Measurements from ENCODE around the gene THBD.

Gene THBD

GRCh38 chr20:23059846-23060245 lies 10.4 kb upstream of the THBD start:
- ATAC-seq, result no peak

DNA sequence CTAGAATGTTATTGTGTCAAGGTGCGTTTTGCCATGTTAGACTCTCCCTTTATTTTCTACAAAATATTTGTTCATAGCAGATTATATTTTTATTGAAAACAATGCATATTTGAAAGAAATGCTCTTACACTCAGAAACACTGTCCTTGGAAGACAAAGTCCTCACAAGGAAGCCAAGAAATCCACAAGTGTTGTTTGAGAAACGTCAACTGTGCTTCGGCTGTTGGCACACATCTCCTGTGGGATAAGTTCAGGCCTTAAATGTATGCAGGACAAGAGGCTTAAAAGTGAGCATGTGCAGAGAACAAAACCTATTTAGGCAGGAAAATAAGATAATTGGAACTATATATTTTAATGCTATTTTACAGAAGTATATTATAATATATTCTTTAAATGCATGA lies 9.5 kb upstream of the THBD start:
- ATAC-seq, result no peak
- TF ChIP-seq PATZ1 (CRISPR knock-in tag; IDR thresholded peaks at IDR 0.05; ENCODE audit: borderline replicate concordance) (no peak), TCF4 (CRISPR knock-in tag; IDR thresholded peaks at IDR 0.05; ENCODE audit: borderline replicate concordance) (no peak), ZNF8 (CRISPR knock-in tag; IDR thresholded peaks at IDR 0.05) (no peak), ZC3H10 (CRISPR knock-in tag; IDR thresholded peaks at IDR 0.05) (no peak)
- TF ChIP-seq, protein P1, sequence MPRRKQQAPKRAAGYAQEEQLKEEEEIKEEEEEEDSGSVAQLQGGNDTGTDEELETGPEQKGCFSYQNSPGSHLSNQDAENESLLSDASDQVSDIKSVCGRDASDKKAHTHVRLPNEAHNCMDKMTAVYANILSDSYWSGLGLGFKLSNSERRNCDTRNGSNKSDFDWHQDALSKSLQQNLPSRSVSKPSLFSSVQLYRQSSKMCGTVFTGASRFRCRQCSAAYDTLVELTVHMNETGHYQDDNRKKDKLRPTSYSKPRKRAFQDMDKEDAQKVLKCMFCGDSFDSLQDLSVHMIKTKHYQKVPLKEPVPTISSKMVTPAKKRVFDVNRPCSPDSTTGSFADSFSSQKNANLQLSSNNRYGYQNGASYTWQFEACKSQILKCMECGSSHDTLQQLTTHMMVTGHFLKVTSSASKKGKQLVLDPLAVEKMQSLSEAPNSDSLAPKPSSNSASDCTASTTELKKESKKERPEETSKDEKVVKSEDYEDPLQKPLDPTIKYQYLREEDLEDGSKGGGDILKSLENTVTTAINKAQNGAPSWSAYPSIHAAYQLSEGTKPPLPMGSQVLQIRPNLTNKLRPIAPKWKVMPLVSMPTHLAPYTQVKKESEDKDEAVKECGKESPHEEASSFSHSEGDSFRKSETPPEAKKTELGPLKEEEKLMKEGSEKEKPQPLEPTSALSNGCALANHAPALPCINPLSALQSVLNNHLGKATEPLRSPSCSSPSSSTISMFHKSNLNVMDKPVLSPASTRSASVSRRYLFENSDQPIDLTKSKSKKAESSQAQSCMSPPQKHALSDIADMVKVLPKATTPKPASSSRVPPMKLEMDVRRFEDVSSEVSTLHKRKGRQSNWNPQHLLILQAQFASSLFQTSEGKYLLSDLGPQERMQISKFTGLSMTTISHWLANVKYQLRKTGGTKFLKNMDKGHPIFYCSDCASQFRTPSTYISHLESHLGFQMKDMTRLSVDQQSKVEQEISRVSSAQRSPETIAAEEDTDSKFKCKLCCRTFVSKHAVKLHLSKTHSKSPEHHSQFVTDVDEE (CRISPR knock-in tag; IDR thresholded peaks at IDR 0.05), result no peak

More at GRCh38 chr20:23059846-23060245, 10.4 kb upstream of the THBD start:
- TF ChIP-seq ZNF8 (CRISPR knock-in tag; IDR thresholded peaks at IDR 0.05) (no peak), PPARA (CRISPR knock-in tag; IDR thresholded peaks at IDR 0.05; ENCODE audit: borderline replicate concordance) (no peak), ZC3H10 (CRISPR knock-in tag; IDR thresholded peaks at IDR 0.05) (no peak), CREB5 (CRISPR knock-in tag; IDR thresholded peaks at IDR 0.05; ENCODE audit: low read depth) (no peak), OSR1 (CRISPR knock-in tag; IDR thresholded peaks at IDR 0.05) (no peak), BACH2 (CRISPR knock-in tag; IDR thresholded peaks at IDR 0.05; ENCODE audit: borderline replicate concordance) (no peak), ZFP30 (CRISPR knock-in tag; IDR thresholded peaks at IDR 0.05) (no peak), CSRNP3 (CRISPR knock-in tag; IDR thresholded peaks at IDR 0.05) (no peak), ZNF70 (CRISPR knock-in tag; IDR thresholded peaks at IDR 0.05) (no peak)

DNA sequence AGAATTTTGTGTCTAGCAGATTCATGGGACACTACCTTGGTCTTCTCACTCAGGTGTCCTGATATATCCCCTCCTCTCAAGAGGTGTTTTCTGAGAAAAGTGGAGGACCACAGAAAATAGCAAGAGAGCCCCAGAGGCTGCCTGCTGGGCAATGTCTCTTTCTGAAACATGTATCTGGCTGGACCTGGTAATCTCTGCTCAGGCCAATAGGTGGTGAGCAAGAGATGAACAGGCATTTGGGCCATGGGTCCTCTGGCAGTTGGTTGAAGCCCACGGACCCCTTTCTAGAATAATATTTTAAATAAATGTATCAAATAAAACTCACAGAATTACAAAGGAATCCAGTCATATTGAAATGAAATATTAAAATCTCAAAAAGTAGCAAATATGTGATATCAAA lies 8.8 kb upstream of the THBD start:
- no peak for ATAC-seq
- TF ChIP-seq CSDC2 (CRISPR knock-in tag; IDR thresholded peaks at IDR 0.05) (no peak), PATZ1 (CRISPR knock-in tag; IDR thresholded peaks at IDR 0.05; ENCODE audit: borderline replicate concordance) (no peak), RARB (CRISPR knock-in tag; IDR thresholded peaks at IDR 0.05) (no peak), ZFP3 (CRISPR knock-in tag; IDR thresholded peaks at IDR 0.05) (no peak), ZNF70 (CRISPR knock-in tag; IDR thresholded peaks at IDR 0.05) (no peak), ISL1 (CRISPR knock-in tag; IDR thresholded peaks at IDR 0.05) (no peak), PPARA (CRISPR knock-in tag; IDR thresholded peaks at IDR 0.05; ENCODE audit: borderline replicate concordance) (no peak), GLIS3 (CRISPR knock-in tag; IDR thresholded peaks at IDR 0.05) (no peak), ZNF565 (CRISPR knock-in tag; conservative IDR thresholded peaks at IDR 0.05; ENCODE audit: low read depth) (no peak), CREB5 (CRISPR knock-in tag; IDR thresholded peaks at IDR 0.05; ENCODE audit: low read depth) (no peak), ARNTL (CRISPR knock-in tag; IDR thresholded peaks at IDR 0.05; ENCODE audit: borderline replicate concordance, low read depth) (no peak), ZNF8 (CRISPR knock-in tag; IDR thresholded peaks at IDR 0.05) (no peak), ZFP30 (CRISPR knock-in tag; IDR thresholded peaks at IDR 0.05) (no peak), ZC3H10 (CRISPR knock-in tag; IDR thresholded peaks at IDR 0.05) (no peak), TCF4 (CRISPR knock-in tag; IDR thresholded peaks at IDR 0.05; ENCODE audit: borderline replicate concordance) (no peak)
- TF ChIP-seq, protein P1 (CRISPR knock-in tag; IDR thresholded peaks at IDR 0.05), result no peak
- TF ChIP-seq, protein P2, sequence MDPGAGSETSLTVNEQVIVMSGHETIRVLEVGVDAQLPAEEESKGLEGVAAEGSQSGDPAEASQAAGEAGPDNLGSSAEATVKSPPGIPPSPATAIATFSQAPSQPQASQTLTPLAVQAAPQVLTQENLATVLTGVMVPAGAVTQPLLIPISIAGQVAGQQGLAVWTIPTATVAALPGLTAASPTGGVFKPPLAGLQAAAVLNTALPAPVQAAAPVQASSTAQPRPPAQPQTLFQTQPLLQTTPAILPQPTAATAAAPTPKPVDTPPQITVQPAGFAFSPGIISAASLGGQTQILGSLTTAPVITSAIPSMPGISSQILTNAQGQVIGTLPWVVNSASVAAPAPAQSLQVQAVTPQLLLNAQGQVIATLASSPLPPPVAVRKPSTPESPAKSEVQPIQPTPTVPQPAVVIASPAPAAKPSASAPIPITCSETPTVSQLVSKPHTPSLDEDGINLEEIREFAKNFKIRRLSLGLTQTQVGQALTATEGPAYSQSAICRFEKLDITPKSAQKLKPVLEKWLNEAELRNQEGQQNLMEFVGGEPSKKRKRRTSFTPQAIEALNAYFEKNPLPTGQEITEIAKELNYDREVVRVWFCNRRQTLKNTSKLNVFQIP (CRISPR knock-in tag; IDR thresholded peaks at IDR 0.05; ENCODE audit: borderline replicate concordance, low read depth), result no peak

Measured in SK-N-SH treated with all-trans-retinoic acid at 6 μM for 48 hours (cell line).